HCT116 (cell line): ENCODE measurements around the gene BACE1-AS. TPM values are rescaled to one million over a fixed set of nuclear protein-coding genes. Genes with fewer than 3 reads are reported as not detected.

Experiments
- ATAC-seq: fragments of 200-7000 bp; cut with Tn5 transposase; 2 replicates; pipeline ENCODE4 v1.9.1; 2020; ENCODE audit warnings: mild to moderate bottlenecking, moderate library complexity
- BruUV-seq: library from RNA; stranded (reverse); fragments of 400-500 nt; replicated peaks from 2 replicates; lab custom pipeline; 2021; lab: Mats Ljungman, UMichigan
- CTCF ChIA-PET: fragments of 300-600 bp; sonication (Branson Sonifier 250); formaldehyde crosslinking; loops from one replicate; lab custom pipeline; 2021; ENCODE audit warnings: antibody characterized with exemption; lab: Charles Lee
- POLR2A ChIA-PET: fragments of 300-600, 350-600 bp; sonication (Branson Sonifier 250); formaldehyde crosslinking; loops from one replicate; lab custom pipeline; 2021; ENCODE audit warnings: antibody characterized with exemption; lab: Charles Lee
- RAD21 ChIA-PET, 2 experiments: fragments of 300-600 bp; sonication (Branson Sonifier 250); formaldehyde crosslinking; loops; one replicate each; lab custom pipeline; 2023; ENCODE audit warnings: low total read pairs in 2 of 2; ENCODE audit not compliant: uncharacterized antibody in 2 of 2, unreplicated experiment in 2 of 2, low non-redundant PET in 1 of 2; lab: Charles Lee
- DNase-seq: peaks from one replicate; pipeline ENCODE4 v3.0.0-alpha.2; 2010; ENCODE audit warnings: low read depth, low spot score
- H2AFZ ChIP-seq: fragments of 200-600 bp; shearing (Covaris generic), sonication (generic); 2 replicates; pipeline ENCODE4 v1.6.1; 2017; ENCODE audit warnings: low read depth, mixed run types, mixed read lengths, antibody characterized with exemption, low read length; ENCODE audit not compliant: poor library complexity, severe bottlenecking
- H3K27ac ChIP-seq: 2 replicates; pipeline ENCODE4 v1.5.1; 2012; ENCODE audit warnings: low read depth, low read length
- H3K27me3 ChIP-seq: fragments of 200-600 bp; sonication (generic); 2 replicates; pipeline ENCODE4 v1.6.1; 2016; ENCODE audit warnings: mixed run types, low read length, mixed read lengths; ENCODE audit not compliant: insufficient read depth
- H3K36me3 ChIP-seq, 2 experiments: fragments of 200-500 bp in 1 of 2; fragments of 200-600 bp in 1 of 2; sonication (Bioruptor generic) in 1 of 2; sonication (generic) in 1 of 2; 2 replicates each; pipeline versions ENCODE4 v1.5.1 to v1.6.1; 2014 to 2016; ENCODE audit warnings: low read length in 2 of 2, inconsistent platforms in 1 of 2, mixed read lengths in 1 of 2, mixed run types in 1 of 2; ENCODE audit not compliant: insufficient read depth in 2 of 2, control insufficient read depth in 1 of 2
- H3K4me1 ChIP-seq, 2 experiments: fragments of 200-600 bp in 1 of 2; sonication (generic) in 1 of 2; 2 replicates each; pipeline versions ENCODE4 v1.5.1 to v1.6.1; 2012 to 2017; ENCODE audit warnings: low read length in 2 of 2, inconsistent platforms in 1 of 2, mild to moderate bottlenecking in 1 of 2, mixed read lengths in 1 of 2, mixed run types in 1 of 2, moderate library complexity in 1 of 2; ENCODE audit not compliant: insufficient read depth in 2 of 2, control insufficient read depth in 1 of 2
- H3K4me2 ChIP-seq: fragments of 200-600 bp; sonication (generic); 2 replicates; pipeline ENCODE4 v1.6.1; 2017; ENCODE audit warnings: mixed run types, low read length, mixed read lengths
- H3K4me3 ChIP-seq, 2 experiments: fragments of 200-600 bp in 1 of 2; sonication (generic) in 1 of 2; replicated peaks in 1 of 2; 2 replicates each; pipeline ENCODE4 v1.5.1; 2011 to 2016; ENCODE audit warnings: low read length in 2 of 2, control low read depth in 1 of 2, low read depth in 1 of 2, mild to moderate bottlenecking in 1 of 2, mixed read lengths in 1 of 2, mixed run types in 1 of 2
- H3K79me2 ChIP-seq: fragments of 200-600 bp; sonication (generic); 2 replicates; pipeline ENCODE4 v1.6.1; 2017; ENCODE audit warnings: mild to moderate bottlenecking, mixed run types, low read length, moderate library complexity, mixed read lengths; ENCODE audit not compliant: insufficient read depth
- H3K9ac ChIP-seq: fragments of 200-600 bp; sonication (generic); 2 replicates; pipeline ENCODE4 v1.6.1; 2016; ENCODE audit warnings: low read length, mixed read lengths
- H3K9me2 ChIP-seq: fragments of 200-600 bp; sonication (generic), shearing (Covaris generic); 2 replicates; pipeline ENCODE4 v1.6.1; 2017; ENCODE audit warnings: mixed run types, mild to moderate bottlenecking, moderate library complexity; ENCODE audit not compliant: insufficient read depth
- H3K9me3 ChIP-seq, 2 experiments: fragments of 200-500 bp in 1 of 2; fragments of 200-600 bp in 1 of 2; sonication (Bioruptor generic) in 1 of 2; sonication (generic) in 1 of 2; 2 replicates each; pipeline ENCODE4 v1.6.1; 2014 to 2017; ENCODE audit warnings: low read length in 2 of 2, mixed read lengths in 2 of 2, inconsistent platforms in 1 of 2, low read depth in 1 of 2, mild to moderate bottlenecking in 1 of 2, mixed run types in 1 of 2, moderate library complexity in 1 of 2; ENCODE audit not compliant: control insufficient read depth in 1 of 2, insufficient read depth in 1 of 2
- H4K20me1 ChIP-seq: fragments of 200-600 bp; sonication (generic), shearing (Covaris generic); 2 replicates; pipeline ENCODE4 v1.6.1; 2017; ENCODE audit warnings: mixed run types, mild to moderate bottlenecking, moderate library complexity; ENCODE audit not compliant: insufficient read depth
- CBX3 ChIP-seq: IDR thresholded peaks from 2 replicates; pipeline ENCODE4 v1.6.1; 2012; ENCODE audit warnings: low read depth
- EGR1 ChIP-seq: IDR thresholded peaks from 2 replicates; pipeline ENCODE4 v1.6.1; 2012; ENCODE audit warnings: low read depth
- FOSL1 ChIP-seq: IDR thresholded peaks from 2 replicates; pipeline ENCODE4 v1.6.1; 2012; ENCODE audit warnings: low read depth
- JUND ChIP-seq: IDR thresholded peaks from 2 replicates; pipeline ENCODE4 v1.6.1; 2012
- YY1 ChIP-seq: IDR thresholded peaks from 2 replicates; pipeline ENCODE4 v1.6.1; 2011; ENCODE audit warnings: low read length, low read depth, moderate library complexity, mild to moderate bottlenecking; ENCODE audit not compliant: insufficient replicate concordance; ENCODE audit errors: extremely low read depth
- ZFX ChIP-seq: fragments of 450-650 bp; IDR thresholded peaks from 2 replicates; pipeline ENCODE4 v1.6.1; 2017
- intact Hi-C: fragments of 100-400 bp; cut with micrococcal nuclease; formaldehyde crosslinking; loops from 2 replicates; pipeline ENCODE4 v1.10.0; 2022
- total RNA-seq: library from RNA; stranded (reverse); gene quantifications from one replicate; pipeline ENCODE4 v1.2.1, GENCODE V29; 2021; ENCODE audit not compliant: unreplicated experiment

The BACE1-AS gene
- total RNA-seq, 1 experiment from 2014 or later: 10.2 TPM

- H2AFZ ChIP-seq: no peak overlapping the region
- no peaks in the 10 kb centered on the region for H3K9me3 ChIP-seq
- TF ChIP-seq CBX3 (no peak), JUND (peak; percentile 40; the same call in 1 of the 2 replicates), FOSL1 (peak; percentile 51)
- ATAC-seq (peak; percentile 88), DNase-seq (peak; percentile 50)
- POLR2A ChIA-PET: no interaction called here
- H3K27ac ChIP-seq: peak overlapping the region; percentile 67
- 0 out of 4 replicates have a peak overlapping the region, but pooled peaks of 1 of the 2 experiments have one; percentile 9 for H3K4me3 ChIP-seq
- H3K4me2 ChIP-seq: peak overlapping the region; percentile 53
- RAD21 ChIA-PET: no interaction called here
- H3K27me3 ChIP-seq: no peaks in the 10 kb centered on the region
- BruUV-seq: no TSS peak
- H3K4me1 ChIP-seq: peaks cover 19 to 20% of the 10 kb centered on the region in 2 experiments
- no peaks in the 10 kb centered on the region for H4K20me1 ChIP-seq
- no peaks in the 10 kb centered on the region for H3K9me2 ChIP-seq
- H3K36me3 ChIP-seq: peaks cover 0 to 7% of the 10 kb centered on the region in 2 experiments; a peak in 2 of 4 replicates
- H3K79me2 ChIP-seq: no peaks in the 10 kb centered on the region
- H3K9ac ChIP-seq: 0 out of 2 replicates have a peak overlapping the region, but pooled peaks have one; percentile 6
- CTCF ChIA-PET: no interaction called here
- intact Hi-C loops: no loop called here
Measured at GRCh38 chr11:117281159-117281558, 10.0 kb upstream of the BACE1-AS start.

- peak overlapping the region; percentile 67 for H3K27ac ChIP-seq
- no peak overlapping the region for H3K9ac ChIP-seq
- peaks cover 0 to 10% of the 10 kb centered on the region in 2 experiments; a peak in 2 of 4 replicates for H3K36me3 ChIP-seq
- peaks cover 19 to 20% of the 10 kb centered on the region in 2 experiments for H3K4me1 ChIP-seq
- TF ChIP-seq EGR1: no peak
- no peak for TF ChIP-seq YY1
- TF ChIP-seq ZFX: no peak
- no peak for TF ChIP-seq FOSL1
- TF ChIP-seq, all 23 proteins: peak for 0
- no peaks in the 10 kb centered on the region for H3K9me3 ChIP-seq
- TSS peak; percentile 27 for BruUV-seq
- ATAC-seq: no peak
- ChIA-PET RAD21 (no interaction called here), POLR2A (no interaction called here), CTCF (no interaction called here)
- no peaks in the 10 kb centered on the region for H3K27me3 ChIP-seq
- H3K4me2 ChIP-seq: peak overlapping the region; percentile 53; the same call in 1 of the 2 replicates
- DNase-seq: no peak
- H3K9me2 ChIP-seq: no peaks in the 10 kb centered on the region
- no peak overlapping the region for H3K4me3 ChIP-seq
- H2AFZ ChIP-seq: no peak overlapping the region
- H4K20me1 ChIP-seq: no peaks in the 10 kb centered on the region
- intact Hi-C loops: no loop called here
- H3K79me2 ChIP-seq: no peaks in the 10 kb centered on the region
Measured at GRCh38 chr11:117281869-117282268, 9.3 kb upstream of the BACE1-AS start.
